NCI-H1417 (cell line): ENCODE results near the gene RGMA.
A peak's percentile ranks its signal among the peaks of the same experiment; 100 is the strongest.

ENCODE experiments used
- DNase-seq, 3 experiments: peaks; one replicate each; lab custom pipeline; 2025; lab: John Stamatoyannopoulos, UW

Gene RGMA

DNA sequence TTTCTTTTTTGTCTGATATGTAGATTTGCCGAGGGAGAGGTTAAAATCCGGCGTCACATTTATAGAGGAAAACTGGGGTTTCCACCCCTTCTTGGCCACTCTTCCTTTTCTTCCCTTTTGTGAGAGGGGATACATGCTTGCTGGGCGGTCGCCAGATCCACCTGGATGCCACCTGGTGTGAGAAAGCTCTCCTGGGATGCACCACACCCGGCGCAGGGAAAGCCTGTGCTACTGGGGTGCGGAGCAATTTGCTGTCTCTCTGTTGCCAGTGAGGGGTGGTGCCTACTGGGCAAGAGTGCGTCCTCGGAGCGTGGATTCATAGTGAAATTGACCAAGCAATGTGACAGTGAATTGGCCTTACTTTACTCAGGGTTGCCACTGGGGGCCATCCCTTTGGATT is 2.5 kb upstream of the RGMA start:
- DNase-seq, result no peak

DNA sequence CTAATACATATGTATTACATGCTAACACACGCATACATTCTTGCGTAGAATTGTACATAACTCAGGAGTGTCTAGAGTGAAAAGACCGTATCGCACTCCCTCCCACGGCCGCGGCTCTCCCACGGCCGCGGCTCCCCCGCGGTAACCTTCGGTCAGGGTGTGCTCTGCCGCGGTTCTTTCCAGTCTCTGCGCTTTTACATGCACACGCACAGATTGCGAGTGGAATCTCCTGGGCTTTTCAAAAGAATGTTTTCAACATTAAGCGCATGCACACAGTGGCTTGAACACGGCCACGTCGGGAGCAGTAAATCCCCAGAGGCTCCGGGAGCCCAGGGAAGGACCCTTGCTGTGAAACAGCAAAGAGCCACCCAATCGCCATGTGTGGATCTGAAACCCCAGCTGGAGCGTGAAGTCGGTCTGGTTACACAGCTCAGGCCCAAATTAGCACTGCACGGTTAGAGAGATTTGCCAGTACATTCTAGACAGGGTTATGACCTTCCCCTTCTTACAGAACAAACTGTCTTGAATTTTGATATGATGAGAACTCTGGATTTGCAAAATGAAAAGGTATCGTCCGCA is 805 bp upstream of the RGMA start:
- DNase-seq, result no peak

DNA sequence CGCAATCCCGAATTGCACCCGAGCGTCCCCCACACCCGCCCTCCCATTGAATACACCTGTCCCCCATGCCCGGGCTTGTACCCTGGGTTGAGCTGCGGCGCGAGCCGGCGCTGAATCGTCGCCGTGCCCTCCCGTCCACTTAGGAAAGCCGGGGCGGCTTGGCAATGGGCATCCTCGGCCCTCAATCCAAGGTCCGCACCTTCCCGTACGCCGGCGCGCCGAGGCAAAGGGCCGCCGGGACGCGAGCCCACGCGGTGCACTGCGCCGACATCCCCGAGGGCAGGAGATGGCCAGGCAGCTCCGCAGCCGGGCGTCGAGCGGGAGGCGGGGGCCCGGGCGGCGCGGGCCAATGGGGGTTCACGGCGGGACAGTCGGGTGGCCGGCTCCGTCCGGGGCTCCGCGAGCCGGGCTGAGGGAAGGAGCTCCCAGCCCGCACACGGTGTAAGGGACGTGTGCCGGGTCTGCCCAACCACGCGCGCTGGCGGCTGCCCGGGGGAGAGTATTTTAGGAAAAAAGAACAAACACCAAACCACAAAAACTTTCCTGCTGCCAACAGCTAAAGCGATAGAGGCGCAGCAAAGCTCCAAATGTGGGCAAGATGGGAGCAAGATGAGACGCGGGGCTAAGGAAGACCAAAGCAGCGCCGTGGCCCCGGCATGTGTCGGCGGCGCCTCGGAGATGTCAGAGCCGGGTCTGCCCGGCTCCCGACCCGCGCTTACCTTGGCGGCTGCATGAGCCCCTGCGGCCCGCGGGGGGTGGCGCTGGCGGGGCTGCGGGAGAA is 621 bp downstream of the RGMA start:
- peak in 2 of 3 experiments; percentile 75 to 86 for DNase-seq

DNA sequence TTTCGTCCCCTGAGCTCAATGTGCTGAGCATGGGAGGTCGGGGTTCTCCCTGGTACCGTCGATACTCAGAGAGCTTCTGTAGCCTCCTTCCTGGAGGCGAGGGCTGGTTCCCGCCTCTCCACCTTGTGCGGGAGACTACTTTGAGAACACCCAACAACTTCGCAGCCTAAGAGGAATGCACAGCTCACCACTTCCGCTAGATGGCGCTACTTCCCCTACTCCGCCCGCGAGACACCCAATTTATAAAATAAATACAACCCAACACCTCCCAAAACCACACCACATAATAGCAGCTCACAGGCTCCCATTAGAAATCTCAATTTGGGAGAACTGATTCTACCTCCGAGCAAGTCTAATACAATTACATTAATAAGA is 1.2 kb downstream of the RGMA start:
- DNase-seq, result peak; percentile 79 to 92 (median 86)

DNA sequence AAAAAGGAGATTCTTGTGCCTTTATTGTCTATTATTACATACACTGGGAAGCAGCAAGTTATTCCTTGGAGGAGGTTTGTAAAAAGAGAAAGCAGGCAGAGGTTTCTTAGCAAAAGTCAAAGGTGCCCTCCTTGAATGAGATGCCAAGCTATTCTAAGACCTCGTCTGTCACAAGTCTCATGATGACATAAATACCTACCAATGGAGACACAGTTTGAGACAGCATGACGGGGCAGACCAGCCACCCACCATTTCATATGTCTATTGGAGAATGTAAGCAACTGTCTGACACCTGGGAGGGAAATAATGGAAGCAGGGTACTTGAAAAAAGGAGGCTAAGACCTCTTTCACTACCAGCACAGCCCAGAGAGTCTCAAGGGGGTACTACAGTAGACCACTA is 2.2 kb downstream of the RGMA start:
- DNase-seq, result no peak

DNA sequence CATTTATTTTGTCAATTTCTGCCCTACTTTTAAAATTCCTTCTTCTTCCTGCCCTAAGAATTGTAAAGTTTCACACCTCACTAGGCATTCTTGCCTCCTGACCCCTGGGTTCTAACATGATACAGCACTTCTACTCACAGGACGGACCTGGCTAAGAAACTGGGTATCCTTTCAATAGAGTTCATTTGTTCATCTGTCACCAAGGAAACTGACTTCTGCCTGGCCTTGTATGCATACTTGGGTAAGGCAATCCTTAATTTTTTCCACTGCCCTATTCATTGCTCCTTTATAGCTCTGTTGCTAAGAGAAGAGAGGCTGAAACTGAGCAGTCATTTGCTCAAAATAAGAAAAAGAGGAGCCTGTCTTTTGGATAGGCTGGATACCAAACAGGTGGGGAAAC is 3.3 kb downstream of the RGMA start:
- no peak for DNase-seq

DNA sequence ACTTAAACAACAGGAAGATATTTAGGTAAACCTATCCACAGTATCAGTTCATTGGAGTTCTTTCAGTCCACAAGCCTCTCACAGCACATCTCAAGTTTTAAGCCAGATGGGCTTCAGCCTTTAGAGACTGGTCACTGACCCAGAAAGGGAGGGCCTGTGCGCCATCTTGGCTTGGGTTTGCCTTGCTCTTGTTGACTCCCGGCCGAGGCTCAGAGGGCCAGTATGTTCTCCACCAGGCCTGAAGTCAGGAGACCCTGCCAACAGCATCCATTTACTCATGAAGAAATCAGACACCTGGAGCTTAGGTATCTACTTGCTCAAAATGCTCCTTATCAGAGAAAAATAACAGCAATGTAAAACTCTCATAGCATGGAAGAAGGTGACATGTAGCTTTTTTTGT is 6.2 kb downstream of the RGMA start:
- DNase-seq, result no peak

DNA sequence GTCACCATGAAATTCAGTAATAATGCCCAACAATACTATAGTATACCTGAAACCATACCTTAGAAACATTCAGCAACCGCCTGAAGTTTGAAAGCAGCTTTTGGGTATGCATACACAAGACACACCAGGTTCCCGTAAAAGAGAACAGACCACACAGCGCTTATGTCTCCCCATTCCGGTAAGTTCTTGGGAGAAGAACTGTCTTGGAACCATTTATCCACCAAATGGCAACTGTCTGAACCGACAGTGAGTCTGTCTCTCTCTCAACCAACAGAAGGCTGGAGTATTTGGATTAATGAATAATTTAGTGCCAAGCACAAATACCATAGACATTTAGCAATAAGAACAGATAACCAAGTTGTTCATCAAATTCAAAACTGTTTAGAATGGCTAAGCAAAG is 7.6 kb downstream of the RGMA start:
- DNase-seq, result no peak

DNA sequence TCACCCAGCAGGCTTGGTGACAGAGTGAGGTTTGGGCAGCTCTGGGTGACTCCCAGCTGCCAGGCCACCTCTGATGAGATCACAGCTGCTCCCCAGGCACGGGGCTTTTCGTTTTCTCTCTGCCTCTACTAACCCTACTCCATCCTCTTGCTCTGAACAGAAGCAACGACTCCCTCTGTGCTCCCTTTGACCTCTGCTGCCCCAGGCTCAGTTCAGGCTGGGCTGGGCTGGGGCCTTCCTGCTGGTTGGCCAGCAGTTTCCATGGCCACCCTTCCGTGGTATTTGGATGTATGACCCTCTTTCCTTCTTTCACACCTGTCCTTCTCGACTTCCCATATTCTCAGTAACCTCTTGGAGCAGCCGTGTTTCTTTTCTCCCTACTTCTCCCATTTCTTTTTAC is 8.6 kb downstream of the RGMA start:
- DNase-seq, result no peak

DNA sequence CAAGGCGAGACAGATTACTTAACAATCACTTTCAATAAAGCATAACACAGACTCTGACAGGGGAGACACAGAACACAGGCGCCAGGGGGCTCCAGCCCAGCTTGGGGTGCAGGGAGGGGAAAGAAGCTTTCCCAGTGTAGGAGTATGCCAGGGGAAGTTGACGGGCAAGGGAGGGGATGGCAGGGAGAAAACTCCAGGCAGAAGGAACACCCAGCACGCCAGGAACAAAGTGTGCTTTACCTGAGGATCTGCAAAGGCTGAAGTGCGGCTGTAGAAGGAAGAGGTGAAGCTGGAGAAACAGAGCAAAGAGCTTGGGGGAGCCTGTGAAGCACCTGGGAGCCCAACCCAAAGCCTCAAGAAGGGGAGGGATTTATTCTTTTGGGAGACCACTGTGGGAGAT is 12.1 kb downstream of the RGMA start:
- DNase-seq, result no peak

DNA sequence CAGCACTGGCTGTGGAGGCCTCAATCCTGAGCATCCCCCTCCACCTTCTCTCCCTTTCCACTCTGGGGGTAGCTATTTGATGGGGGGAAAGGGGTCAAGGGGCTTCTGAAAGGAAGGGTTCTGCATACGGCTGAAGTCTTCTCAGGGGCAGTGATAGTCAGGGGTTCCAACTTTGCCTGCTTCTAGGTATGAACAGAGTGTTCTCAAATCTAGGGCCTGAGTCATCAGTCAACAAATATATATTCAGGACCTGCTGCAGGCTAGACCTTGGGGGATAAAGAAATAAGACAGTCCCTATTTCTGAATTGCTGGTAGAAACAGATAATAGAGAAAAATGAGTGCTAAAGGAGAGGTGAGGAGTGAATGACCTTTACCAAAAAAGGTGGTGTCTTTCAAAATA is 12.8 kb downstream of the RGMA start:
- no peak for DNase-seq

DNA sequence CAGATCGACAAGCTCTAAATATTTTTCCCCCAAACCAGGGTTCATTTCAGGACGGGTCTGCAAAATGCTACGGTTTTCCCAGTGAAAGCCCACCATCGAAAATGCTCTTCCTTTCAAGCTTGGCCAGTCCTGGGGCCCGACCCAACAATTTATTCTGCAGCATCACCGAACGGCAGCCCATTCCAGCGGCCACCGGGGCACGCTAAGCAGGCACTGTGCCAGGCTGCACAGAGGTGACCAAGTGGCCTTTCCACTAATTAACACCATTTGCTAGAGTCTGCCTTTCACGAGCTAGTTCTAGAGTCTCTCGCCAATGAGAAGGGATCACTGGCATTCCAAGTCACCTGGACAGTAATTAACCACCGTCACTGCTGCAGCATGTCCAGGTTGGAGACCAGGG is 14.4 kb downstream of the RGMA start:
- DNase-seq, result peak in 1 of 3 experiments; percentile 27

DNA sequence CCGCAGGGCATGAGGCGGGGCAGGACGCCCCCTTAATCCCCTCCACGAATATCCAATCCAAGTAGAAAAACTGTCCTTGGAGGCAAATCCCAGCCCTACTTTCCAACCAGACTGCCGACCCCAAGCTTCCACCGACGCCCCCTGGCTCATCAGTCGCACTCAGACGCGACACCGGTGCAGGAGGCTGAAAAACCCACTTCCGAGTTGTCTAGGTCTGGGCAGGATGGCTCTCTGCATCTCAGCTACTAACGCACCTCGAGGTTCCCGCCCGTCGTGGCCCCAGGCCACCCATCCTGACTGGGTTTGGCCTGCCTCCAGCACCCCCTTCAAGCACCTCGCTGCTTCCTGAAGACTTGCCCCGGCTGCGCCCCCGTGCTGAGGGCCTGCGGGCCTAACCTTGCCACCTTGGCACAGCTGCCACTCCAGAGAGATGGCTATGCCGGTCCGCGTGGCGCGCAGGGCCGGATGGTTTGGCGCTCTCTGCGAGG is 15.5 kb downstream of the RGMA start:
- no peak for DNase-seq

DNA sequence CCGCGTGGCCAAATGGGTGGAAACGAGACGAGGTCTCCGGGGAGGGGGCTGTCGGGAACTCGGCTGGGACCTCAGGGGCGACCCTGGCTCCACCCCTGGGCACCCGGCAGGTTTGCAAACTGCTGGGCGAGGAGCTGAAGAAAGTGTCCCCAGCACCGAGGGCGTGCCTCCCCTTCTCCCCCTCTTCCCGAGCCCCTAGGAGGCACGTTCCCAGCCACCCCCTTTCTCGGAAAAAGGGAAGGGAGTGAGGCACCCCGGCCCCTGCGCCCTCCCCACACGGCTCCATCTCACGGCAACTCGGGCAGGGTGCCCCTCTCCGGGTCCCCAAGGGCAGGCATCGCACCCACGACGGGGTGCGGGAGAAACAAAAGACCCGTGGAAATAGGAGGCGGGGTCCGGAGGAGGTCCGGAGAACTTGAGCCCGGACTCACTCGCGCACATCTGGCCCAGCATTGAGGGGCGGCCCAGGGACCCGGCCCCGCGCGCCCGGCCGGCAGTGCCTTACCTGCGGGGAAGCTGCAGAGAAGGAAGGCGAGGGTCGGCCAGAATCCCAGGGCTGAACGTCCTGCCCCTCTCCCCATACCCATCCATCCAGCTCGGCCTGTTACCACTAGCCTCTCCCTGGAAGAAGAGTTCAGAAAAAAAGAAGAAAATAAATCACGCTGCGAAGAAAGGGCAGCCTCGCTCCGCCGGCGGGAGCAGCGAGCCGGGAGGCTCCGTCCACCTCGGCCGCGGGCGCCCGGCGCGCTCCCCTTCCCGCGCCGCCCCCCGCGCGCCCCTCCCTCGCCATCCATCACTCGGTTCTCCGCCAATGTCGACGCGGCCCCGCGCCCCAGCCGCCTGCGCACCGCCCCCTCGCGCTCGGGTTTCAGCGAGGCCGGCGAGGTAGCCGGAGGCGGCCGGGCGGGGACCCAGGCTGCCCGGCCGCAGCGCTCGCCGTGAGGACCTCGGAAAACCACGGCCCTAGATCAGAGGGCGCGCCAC is 16.3 kb downstream of the RGMA start:
- peak; percentile 84 to 86 (median 85) for DNase-seq

DNA sequence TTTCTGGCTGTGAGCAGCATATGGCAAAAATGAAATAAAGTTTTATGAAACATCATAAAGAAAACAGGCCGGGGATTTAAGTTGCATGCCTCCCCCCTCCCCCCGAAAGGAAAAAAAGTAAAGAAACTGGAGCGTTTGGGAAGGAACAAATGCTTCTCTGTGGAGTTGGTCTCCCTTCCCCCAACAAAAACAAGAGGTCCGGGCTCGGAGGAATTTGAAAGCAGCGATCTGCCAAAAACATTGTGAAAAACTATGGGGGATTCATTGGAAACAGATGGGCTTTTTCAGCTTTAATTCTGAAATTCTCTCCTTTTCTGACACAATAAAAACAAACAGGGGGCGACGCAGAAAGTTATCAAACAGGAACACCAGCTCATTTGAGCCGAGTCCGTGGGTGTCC is 17.0 kb downstream of the RGMA start:
- no peak for DNase-seq

DNA sequence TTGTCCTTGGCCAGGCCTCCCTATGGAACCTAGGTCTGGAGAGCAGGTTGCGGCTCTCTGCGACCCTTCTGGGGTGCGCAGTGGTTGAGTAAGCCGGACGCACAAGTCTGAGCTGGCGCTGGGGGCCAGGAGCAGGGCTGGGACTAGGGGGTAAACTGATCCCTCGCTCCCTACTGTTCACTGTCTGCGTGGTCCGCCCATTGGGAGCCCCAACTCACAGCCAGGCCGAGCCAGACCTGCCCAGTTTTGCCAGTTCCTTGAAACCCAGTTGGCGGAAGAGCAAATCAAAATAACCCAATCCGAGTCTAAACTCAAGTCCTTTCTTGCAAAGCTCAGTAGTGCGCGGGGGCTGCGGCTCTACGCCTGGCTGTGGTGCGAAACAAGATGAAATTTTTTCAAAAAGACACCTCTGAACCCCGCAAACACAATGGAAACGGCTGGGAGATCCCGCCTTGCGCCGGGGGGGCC is 17.5 kb downstream of the RGMA start:
- no peak for DNase-seq

DNA sequence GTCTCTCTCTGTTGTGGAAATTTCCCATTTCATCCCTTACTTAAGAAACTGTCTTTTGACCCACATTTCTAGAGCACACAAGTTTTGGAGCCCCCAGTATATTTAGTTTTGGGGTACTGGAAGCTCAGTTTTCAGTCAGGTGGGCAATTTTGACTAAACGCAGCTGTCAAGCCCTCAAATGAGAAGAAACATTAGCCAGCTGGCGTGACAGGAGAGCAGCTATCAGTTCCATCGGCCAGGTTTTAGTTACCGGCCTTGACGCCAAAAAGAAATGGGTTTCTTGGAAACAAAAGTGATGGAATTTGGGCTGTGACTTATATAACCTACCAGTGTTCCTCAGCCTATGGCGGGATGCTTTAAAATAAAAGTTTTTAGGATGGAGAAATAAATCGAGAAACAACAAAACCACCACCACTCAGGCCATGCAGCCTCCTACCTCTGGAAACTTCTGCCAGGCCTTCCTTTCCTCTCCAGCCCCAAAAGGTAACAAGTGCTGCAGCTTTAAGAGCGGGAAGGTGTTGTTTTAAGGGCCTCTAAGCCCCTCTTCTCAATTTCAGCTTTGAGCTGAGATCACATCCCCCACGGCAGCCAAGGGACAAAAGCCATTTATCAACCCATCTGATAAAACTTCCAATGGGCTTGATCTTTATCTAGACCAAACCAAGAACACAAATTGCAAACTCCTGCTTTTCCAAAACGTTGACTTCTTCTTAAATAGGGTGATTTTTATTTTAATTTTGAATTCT is 18.3 kb downstream of the RGMA start:
- DNase-seq, result no peak

DNA sequence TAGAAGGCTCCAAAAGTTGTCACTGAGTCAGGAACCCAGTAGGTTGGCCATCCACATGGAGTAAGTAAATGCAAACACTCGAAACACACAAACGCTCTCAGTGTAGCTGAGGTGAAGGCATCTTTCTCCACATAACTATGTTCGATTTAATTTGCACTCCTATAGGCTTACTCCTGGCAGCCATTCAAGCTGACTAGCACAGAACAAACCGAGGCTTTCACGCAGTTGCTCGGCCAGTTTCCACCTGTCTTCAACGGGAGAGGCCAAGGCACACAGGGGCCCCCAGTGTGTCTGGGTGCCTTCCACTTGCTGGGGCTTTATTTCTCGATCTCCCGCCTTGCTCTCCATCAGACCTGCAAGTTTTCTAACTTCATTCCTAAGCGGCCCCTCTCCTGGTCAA is 18.9 kb downstream of the RGMA start:
- no peak for DNase-seq

DNA sequence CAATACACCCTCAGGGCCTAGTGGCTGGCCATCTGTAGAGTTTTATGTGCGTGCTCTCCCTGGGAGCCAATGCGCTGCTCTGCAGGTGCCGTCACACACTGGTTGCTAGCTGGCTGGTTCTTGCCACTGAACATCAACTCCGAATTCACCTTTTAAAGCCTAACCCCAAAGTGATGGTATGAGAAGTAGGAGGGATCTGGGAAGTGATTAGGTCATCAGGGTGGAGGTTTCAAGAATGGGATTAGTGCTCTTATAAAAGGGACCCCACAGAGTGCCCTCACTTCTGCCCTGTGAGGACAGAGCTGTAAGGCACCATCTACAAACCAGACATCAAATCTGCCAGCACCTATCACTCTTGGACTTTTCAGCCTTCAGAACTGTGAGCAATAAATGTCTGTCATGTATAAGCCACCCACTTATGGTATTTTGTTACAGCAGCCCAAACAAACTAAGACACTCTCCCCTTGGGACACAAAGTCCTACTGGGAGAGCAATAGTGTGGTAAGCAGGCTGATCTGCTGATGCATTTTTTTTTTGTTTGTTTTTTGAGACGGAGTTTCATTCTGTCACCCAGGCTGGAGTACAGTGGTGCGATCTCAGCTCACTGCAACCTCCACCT is 20.3 kb downstream of the RGMA start:
- peak in 1 of 3 experiments; percentile 40 for DNase-seq

DNA sequence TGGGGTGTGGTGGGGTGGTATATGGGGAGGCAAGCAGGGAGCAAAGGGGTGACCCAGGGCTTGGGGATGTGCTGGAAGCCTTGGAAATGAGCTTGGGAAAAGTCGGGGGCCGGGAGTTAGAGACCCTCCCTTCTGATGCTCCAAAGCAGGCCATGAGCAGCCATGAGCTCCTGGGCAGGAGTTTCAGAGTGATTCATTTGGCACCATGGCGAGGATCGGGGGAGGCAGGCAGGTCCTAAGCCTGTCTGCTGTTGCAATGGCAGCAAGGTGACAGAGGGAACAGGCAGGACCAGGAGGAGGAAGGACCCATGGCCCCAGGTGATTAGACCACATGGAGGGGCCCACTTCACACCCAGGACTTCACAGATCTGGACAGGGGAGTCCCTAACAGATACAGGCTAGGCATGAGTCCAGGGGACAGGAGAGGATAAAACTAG is 21.3 kb downstream of the RGMA start:
- DNase-seq, result no peak
